ENCODE measurements around the gene PRMT5.
"Not testable (repeated sequence)": the region's sequence is repeated elsewhere in the genome, so short reads cannot be mapped to it uniquely, and the experiment has no call there.

The PRMT5 gene

DNA sequence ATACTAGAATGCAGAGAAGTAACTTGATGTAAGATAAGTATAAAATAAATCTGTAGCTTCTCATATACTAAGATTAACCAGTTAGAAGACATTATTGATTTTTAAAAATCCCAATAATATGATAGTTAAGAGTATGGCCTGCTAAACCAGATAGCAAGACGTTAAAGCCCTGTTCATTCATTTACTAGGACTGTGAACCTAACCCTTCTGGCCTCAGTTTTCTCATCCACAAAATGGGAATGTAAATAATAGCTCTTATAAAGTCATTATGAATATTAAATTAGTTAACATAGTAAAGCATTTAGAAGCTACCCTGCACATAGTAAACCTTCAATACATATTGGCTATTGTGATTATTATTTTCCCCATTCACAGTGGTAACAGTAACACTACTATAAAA lies 6.0 kb upstream of the PRMT5 start:
- DNase-seq (ENCODE audit: low read depth in 2 of 2, low spot score in 1 of 2) = no peak

- DNase-seq (ENCODE audit: low read depth in 2 of 2, low spot score in 1 of 2) = no peak
Measured at GRCh38 chr14:22932146-22932545, 3.0 kb upstream of the PRMT5 start.

- no peak for DNase-seq (ENCODE audit: low read depth in 2 of 2, low spot score in 1 of 2)
Measured at GRCh38 chr14:22929961-22930364, 787 bp upstream of the PRMT5 start.

DNA sequence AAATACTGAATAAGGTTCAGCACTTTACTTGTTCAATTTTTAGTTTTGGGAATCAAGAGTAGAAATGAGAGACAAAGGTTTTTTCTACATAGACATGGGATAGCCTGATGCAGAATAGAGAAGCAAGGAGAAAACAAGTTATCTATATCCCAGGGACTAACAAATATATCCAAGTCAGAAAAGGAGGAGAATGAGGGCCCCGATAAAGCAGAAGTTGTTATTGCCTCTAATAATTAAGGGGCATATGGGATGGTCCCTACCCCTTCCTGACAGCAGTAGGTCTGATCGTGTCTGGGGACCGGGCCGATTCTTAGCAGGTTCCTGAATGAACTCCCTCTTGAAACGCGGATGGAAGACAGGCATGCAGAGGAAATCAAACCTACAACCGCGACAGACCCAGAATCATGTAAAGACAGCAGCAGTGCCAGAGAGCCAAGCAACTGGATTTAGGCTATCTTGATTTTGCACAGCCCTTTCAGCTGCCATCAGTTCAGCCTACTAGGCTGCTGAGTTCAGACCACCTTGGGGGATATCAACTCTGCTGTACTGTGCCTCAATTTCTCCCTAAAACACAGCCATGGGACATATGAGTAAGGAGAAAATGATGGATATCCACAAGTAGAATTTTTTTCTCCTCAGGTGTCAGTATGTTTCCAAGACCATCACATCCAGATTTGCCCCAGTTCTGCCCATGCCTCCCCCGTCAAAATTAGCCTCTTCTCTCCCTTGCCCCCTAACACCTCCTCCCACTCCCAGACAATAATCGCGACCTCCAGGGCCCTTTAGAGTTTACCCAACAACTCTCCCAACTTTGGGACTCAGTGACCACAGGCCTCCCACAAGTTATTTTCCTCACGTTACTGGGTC lies 706 bp downstream of the PRMT5 start:
- DNase-seq (ENCODE audit: low read depth in 2 of 2, low spot score in 1 of 2) = no peak

DNA sequence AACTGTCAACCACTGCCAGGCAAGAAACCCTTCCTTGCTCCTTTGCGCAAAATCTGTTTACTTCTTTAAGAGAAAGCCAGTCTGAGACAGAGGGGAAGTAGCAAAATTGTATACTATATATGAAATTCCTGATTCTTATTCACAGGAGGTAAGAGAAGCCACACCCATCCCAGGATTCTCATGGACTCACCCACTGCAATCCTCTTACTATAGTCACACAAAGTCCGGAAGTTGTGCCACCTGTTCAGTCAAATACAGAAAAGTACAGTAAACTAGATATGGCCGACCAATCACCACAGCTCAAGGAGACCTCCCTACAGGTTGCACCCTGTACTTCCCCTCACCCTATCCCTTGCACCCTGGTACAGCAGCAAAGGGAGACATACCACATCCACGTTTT lies 2.9 kb downstream of the PRMT5 start:
- DNase-seq (ENCODE audit: low read depth in 2 of 2, low spot score in 1 of 2) = no peak

DNA sequence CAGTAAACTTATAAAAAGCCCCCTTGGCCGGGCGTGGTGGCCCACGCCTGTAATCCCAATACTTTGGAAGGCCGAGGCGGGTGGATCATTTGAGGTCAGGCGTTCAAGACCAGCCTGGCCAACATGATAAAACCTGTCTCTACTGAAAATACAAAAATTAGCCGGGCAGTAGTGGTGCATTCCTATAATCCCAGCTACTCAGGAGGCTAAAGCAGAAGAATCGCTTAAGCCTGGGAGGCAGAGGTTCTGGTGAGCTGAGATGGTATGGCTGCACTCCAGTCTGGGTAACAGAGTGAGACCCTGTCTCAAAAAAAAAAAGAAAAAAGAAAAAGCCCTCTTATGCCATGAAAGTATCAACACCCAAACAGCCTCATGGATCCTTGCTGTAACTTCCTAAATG lies 3.7 kb downstream of the PRMT5 start:
- DNase-seq (ENCODE audit: low read depth in 2 of 2, low spot score in 1 of 2) = no peak

DNA sequence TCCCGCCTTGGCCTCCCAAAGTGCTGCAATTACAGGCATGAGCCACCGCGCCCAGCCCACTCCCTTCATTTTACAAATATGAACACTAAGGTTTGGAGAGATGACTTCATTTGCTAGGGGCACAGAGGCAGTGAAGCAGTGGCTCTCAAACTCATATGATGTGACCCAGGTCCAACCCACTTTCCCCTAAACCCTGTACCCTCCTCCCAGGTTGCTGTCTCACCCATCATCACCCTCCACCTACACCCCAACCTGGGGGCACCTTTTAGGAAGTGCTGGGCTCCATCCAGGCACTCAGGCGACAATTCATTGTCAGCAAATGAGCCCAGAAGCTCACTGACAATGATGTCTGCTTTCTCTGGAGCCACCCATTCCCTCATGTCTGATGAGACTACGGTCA lies 5.4 kb downstream of the PRMT5 start:
- DNase-seq (ENCODE audit: low read depth in 2 of 2, low spot score in 1 of 2) = no peak

DNA sequence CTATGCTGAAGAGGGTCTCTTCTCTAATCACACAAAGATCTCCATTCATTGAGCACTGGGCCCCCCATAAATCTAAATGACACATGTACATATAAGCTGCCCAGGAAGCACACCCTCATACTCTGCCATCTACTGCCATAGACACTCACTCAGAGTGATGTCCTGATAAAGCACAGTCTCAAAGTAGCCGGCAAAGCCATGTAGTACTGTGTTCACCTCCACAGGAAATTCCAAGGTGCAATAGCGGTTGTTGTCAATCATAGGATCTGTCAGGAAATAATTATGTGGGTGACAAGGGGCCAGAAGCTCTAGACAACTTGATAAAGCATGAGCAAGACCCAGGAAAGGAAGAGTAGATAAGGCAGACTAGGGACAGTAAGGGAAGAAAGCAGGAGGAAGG lies 6.9 kb downstream of the PRMT5 start:
- DNase-seq (ENCODE audit: low read depth in 2 of 2, low spot score in 1 of 2) = no peak

GRCh38 chr14:22920697-22921096 lies 8.5 kb downstream of the PRMT5 start:
- DNase-seq (ENCODE audit: low read depth in 2 of 2, low spot score in 1 of 2) = no peak

DNA sequence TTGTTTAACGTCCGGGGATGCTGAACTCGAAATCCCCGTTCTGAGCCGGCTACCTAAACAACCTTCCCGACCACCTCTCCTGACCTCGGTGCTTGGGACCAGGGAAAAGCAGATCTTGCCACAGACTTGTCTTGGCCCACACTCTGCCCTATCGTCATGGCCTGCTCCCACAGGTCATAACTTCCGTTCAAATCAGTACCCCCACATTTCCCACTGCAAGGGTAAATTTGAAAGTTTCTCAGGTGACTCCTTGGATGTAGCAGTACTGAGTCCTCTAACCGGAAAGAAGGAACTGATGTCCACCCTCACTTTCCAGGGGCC lies 9.6 kb downstream of the PRMT5 start:
- no peak for DNase-seq (ENCODE audit: low read depth in 2 of 2, low spot score in 1 of 2)

DNA sequence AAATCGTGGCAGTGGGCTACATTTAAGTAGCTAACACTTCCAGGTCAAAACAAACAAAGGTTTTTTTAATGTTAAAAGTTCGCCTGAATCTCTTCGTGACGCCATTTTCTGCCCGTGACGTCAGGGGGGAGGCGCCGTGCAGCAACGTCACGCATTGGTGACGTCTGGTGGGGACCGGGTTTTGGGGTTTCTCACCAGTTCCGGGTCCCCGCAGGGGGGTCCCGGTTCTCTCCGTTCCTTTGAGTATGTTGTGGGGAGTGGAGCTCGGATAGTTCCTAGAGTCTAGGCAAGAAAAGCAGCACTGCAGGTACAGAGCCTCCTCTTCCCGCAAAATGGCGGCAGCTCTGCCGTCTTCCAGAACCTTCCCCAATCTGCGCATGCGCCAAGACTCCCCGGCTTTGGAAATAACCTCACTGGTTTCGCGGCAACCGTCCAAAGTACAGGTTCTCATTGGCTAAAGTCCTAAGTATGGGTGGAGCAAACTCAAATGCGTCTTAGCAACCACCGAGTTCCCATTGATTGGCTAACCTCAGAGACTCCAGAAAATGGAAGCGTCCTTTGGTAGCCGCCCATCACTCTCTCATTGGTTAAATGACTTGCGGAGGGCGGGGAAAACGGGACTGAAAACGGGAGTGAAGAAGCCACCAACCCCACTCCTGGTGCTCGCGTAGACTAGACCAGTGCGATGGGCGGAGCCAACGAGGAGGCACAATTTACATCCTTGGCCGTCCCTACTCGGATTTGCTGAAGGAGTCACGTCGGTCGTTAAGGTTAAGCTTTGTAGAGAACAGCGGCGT lies 10.2 kb downstream of the PRMT5 start, which contains the start of gene RBM23:
Gene RBM23, minus strand, starts transcription at position 346 of the 797 bp plus-strand sequence.
- DNase-seq (ENCODE audit: low read depth in 2 of 2, low spot score in 1 of 2) = peak; percentile 100

GRCh38 chr14:22915886-22916521 lies 13.2 kb downstream of the PRMT5 start:
- DNase-seq (ENCODE audit: low read depth in 2 of 2, low spot score in 1 of 2) = no peak

GRCh38 chr14:22914836-22915235 lies 14.3 kb downstream of the PRMT5 start:
- DNase-seq (ENCODE audit: low read depth in 2 of 2, low spot score in 1 of 2) = not testable (repeated sequence)

DNA sequence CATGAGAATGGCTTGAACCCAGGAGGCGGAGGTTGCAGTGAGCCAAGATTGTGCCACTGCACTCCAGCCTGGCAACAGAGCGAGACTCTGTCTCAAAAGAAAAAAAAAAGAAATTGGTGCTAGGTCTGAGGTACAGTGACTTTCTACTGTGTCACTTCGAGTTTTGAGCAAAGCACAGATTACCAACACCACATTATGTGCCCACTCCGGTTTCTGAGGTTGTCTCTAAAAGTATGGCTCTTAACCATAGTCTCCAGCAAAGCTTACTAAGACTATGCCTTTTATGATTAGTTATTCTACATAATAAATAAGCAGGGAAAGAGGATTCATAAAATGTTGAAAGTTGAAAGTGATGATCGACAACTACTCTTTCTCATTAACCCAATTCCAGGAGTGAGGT lies 18.3 kb downstream of the PRMT5 start:
- DNase-seq (ENCODE audit: low read depth in 2 of 2, low spot score in 1 of 2) = no peak

GRCh38 chr14:22908601-22909000 lies 20.6 kb downstream of the PRMT5 start:
- no peak for DNase-seq (ENCODE audit: low read depth in 2 of 2, low spot score in 1 of 2)

GRCh38 chr14:22907429-22907828 lies 21.7 kb downstream of the PRMT5 start:
- DNase-seq (ENCODE audit: low read depth in 2 of 2, low spot score in 1 of 2) = no peak

- DNase-seq (ENCODE audit: low read depth in 2 of 2, low spot score in 1 of 2) = no peak
Measured at GRCh38 chr14:22906073-22906472, 23.1 kb downstream of the PRMT5 start.

- DNase-seq (ENCODE audit: low read depth in 2 of 2, low spot score in 1 of 2) = no peak
Measured at GRCh38 chr14:22905627-22906026, 23.5 kb downstream of the PRMT5 start.

GRCh38 chr14:22903742-22904087 lies 25.5 kb downstream of the PRMT5 start:
- DNase-seq (ENCODE audit: low read depth in 2 of 2, low spot score in 1 of 2) = no peak

DNA sequence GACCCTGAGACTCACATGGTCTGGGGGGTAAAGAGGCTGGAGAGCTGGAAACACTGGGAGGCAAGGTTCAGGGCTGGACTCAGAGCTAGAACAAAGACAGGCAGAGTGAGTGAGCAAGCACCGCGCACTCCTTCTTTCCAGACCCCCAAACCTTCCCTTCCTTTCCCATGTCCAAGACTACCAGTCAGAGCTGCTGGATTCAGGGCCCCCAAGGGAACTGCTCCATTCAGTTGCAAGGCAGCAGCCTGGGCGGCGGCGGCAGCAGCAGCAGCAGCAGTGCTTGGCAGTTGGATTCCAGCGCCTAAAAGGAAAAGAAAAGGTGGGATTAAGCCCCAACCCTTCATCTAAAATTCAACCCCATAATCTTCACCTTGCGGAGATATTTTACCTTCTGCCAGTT lies 27.4 kb downstream of the PRMT5 start:
- DNase-seq (ENCODE audit: low read depth in 2 of 2, low spot score in 1 of 2) = no peak

GRCh38 chr14:22900081-22900799 lies 28.9 kb downstream of the PRMT5 start:
- no peak for DNase-seq (ENCODE audit: low read depth in 2 of 2, low spot score in 1 of 2)
